ENCODE results near the gene NUDT14. TPM values are rescaled to one million over a fixed set of nuclear protein-coding genes. Genes with fewer than 3 reads are reported as not detected.

The NUDT14 gene
- total RNA-seq, 1 experiment from 2014 or later, result 26.1 TPM

DNA sequence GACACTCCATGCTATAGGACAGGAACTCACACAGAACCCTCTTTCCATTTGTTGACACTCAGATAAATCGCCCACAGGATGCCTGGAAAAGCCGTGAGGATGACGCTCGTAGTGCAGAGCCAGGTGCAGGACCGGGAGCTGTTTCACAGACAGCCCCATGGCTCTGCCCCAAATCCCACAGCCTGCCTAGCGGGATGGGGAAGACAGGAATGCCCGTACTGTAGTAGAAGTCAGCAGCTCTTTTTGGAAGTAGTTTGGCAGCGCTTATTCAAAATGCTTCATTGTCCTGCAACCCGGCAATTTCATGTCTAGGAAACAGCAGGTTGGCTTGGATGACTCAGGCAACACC, 54.2 kb downstream of the NUDT14 start:
- intact Hi-C loops (cut with micrococcal nuclease), result no loop called here

DNA sequence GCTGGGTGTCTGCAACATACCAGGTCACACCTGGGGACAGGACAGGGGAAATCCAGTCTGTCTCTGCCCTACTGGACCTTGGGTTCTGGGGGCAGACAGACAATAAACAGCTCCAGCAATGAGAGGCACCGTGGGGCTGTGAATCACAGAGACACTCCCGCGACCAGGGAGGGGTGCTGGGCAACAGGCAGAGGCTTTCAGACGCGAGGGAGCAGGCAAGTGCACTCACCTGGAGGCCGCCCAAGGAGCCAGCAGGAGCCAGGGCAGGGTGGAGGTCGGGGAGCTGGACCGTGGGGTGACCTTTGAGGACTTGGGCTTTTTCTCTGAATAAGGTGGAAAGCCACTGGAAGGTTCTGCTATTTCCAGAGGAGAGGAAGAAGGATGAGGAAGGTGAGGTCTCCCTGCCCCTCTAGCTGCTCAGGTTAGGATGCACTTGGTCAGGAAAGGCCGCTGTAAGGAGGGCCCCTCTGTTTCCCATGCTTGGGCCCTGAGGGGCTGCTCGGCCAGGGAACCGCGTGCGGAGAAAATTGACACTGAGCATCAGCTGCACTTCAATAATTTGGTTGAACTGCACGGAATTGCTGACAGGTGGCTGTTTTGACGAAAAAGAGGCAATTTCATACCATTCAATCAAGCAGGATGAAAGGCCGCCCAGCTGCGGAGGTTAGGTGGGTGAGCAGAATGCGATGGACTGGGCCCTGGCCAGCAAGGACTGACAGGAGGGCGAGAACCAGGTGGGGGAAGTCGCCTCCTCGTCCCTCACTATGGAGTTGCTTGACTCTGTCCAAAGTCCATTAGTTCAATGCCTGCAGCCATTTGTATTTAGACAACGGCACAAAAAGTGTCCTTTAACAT, 54.8 kb downstream of the NUDT14 start:
- no TSS peak for BruUV-seq (replicated peaks)
- H3K4me3 Mint-ChIP-seq (ENCODE audit: unreplicated experiment), result no peak overlapping the region
- H3K9me3 Mint-ChIP-seq (ENCODE audit: unreplicated experiment), result peaks cover 11% of the 10 kb centered on the region
- peaks cover 5% of the 10 kb centered on the region for H3K36me3 Mint-ChIP-seq (ENCODE audit: insufficient read depth, unreplicated experiment)
- H3K27ac Mint-ChIP-seq (ENCODE audit: low read depth, unreplicated experiment), result no peak overlapping the region
- H3K27me3 Mint-ChIP-seq (ENCODE audit: insufficient read depth, unreplicated experiment), result peaks cover 75% of the 10 kb centered on the region
- no peak for DNase-seq (ENCODE audit: unreplicated experiment)
- no peaks in the 10 kb centered on the region for H3K4me1 Mint-ChIP-seq (ENCODE audit: insufficient read depth, unreplicated experiment)
- TF ChIP-seq, protein P1, sequence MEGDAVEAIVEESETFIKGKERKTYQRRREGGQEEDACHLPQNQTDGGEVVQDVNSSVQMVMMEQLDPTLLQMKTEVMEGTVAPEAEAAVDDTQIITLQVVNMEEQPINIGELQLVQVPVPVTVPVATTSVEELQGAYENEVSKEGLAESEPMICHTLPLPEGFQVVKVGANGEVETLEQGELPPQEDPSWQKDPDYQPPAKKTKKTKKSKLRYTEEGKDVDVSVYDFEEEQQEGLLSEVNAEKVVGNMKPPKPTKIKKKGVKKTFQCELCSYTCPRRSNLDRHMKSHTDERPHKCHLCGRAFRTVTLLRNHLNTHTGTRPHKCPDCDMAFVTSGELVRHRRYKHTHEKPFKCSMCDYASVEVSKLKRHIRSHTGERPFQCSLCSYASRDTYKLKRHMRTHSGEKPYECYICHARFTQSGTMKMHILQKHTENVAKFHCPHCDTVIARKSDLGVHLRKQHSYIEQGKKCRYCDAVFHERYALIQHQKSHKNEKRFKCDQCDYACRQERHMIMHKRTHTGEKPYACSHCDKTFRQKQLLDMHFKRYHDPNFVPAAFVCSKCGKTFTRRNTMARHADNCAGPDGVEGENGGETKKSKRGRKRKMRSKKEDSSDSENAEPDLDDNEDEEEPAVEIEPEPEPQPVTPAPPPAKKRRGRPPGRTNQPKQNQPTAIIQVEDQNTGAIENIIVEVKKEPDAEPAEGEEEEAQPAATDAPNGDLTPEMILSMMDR (IDR thresholded peaks at IDR 0.05; ENCODE audit: unreplicated experiment), result no peak
- CTCF ChIA-PET, result interaction anchor here (0.6 to 0.7 kb wide), 2 partner anchors 32 to 36 kb away, joined by 3 to 4 read pairs; no protein-coding TSS in a partner anchor
- POLR2A ChIA-PET, result interaction anchor here (1.1 to 1.4 kb wide), 2 partner anchors 18 to 39 kb away, joined by 3 to 4 read pairs; no protein-coding TSS in a partner anchor
- intact Hi-C loops (cut with micrococcal nuclease), result no loop called here

More for the DNA sequence above, 54.2 kb downstream of the NUDT14 start:
- no peak overlapping the region for H3K4me3 Mint-ChIP-seq (ENCODE audit: unreplicated experiment)
- no peak for DNase-seq (ENCODE audit: unreplicated experiment)
- TF ChIP-seq, protein P1 (IDR thresholded peaks at IDR 0.05; ENCODE audit: unreplicated experiment), result no peak
- H3K36me3 Mint-ChIP-seq (ENCODE audit: insufficient read depth, unreplicated experiment), result peaks cover 5% of the 10 kb centered on the region
- no peaks in the 10 kb centered on the region for H3K4me1 Mint-ChIP-seq (ENCODE audit: insufficient read depth, unreplicated experiment)
- H3K27me3 Mint-ChIP-seq (ENCODE audit: insufficient read depth, unreplicated experiment), result peaks cover 73% of the 10 kb centered on the region
- no peak overlapping the region for H3K27ac Mint-ChIP-seq (ENCODE audit: low read depth, unreplicated experiment)
- BruUV-seq (replicated peaks), result no TSS peak
- ChIA-PET CTCF (interaction anchor here (0.6 to 0.7 kb wide), 3 partner anchors 8 to 36 kb away, joined by 3 to 5 read pairs (median 4); no protein-coding TSS in a partner anchor), POLR2A (interaction anchor here (0.7 to 1.4 kb wide), 3 partner anchors 19 to 40 kb away, joined by 3 to 4 read pairs (median 4); no protein-coding TSS in a partner anchor)
- peaks cover 10% of the 10 kb centered on the region for H3K9me3 Mint-ChIP-seq (ENCODE audit: unreplicated experiment)

DNA sequence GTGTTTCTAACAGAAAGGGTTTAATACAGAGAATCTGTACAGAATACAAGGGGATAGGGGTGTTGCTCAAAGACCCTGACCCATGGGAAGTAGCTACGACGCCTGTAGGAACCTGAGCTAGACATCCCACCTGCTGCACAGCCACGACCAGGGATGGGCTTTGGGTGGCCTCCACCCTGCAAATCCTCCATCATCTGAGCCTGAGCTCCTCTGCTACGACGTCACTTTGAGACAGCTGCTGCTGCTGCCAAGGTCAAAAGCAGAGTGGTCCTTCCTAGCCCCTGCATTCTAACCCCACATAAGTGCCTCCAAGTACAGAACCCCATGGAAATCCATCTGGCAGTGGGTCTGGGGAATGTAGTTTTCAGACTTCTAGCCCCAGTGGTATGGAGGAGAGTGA, 56.3 kb downstream of the NUDT14 start:
- peaks cover 5% of the 10 kb centered on the region for H3K36me3 Mint-ChIP-seq (ENCODE audit: insufficient read depth, unreplicated experiment)
- no peak overlapping the region for H3K4me3 Mint-ChIP-seq (ENCODE audit: unreplicated experiment)
- POLR2A ChIA-PET, result interaction anchor here (0.6 kb wide), 1 partner anchor 159 kb away, joined by 4 read pairs; no protein-coding TSS in a partner anchor
- BruUV-seq (replicated peaks), result no TSS peak
- DNase-seq (ENCODE audit: unreplicated experiment), result no peak
- intact Hi-C loops (cut with micrococcal nuclease), result no loop called here
- H3K27me3 Mint-ChIP-seq (ENCODE audit: insufficient read depth, unreplicated experiment), result peaks cover 75% of the 10 kb centered on the region
- peaks cover 11% of the 10 kb centered on the region for H3K9me3 Mint-ChIP-seq (ENCODE audit: unreplicated experiment)
- TF ChIP-seq, protein P1 (IDR thresholded peaks at IDR 0.05; ENCODE audit: unreplicated experiment), result no peak
- H3K27ac Mint-ChIP-seq (ENCODE audit: low read depth, unreplicated experiment), result no peak overlapping the region
- no peaks in the 10 kb centered on the region for H3K4me1 Mint-ChIP-seq (ENCODE audit: insufficient read depth, unreplicated experiment)
- CTCF ChIA-PET, result no interaction called here

DNA sequence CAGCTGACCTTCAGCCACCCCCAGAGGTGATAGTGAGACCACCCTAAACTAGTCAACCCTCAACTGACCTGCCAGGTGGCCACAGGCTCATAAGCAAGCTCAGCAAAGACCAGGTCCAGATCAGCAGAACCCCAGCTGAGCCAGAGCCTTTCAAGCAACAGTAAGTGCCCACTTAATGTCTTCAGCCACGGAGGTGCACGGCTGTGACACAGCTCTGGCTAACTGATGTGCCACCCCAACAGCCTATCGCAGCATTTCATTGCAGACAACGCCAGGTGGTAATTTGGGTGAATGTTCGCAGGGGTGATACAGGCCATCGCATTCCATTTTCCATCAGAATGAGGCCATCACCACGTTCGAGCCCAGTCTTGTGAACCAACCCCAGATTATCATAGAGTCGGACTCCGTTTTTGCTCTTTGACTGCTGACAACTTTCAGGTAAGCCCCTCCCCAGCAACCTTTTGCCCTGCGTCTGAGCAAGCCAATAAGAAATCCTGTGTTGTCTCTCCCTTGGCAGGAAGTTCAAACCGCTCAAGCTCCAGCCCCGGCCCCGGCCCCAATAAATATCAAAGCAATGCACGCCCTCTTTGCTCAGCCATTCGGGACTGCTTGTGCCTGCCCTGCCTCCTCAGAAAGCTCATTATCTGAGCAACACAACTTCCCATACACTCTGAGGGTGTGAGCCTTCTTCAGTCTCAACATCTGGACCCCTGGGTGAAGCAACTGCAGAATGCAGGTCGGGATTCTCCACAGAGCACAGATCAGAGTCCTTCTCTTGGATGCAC, 56.9 kb downstream of the NUDT14 start:
- no peaks in the 10 kb centered on the region for H3K36me3 Mint-ChIP-seq (ENCODE audit: insufficient read depth, unreplicated experiment)
- DNase-seq (ENCODE audit: unreplicated experiment), result no peak
- peaks cover 11% of the 10 kb centered on the region for H3K9me3 Mint-ChIP-seq (ENCODE audit: unreplicated experiment)
- no TSS peak for BruUV-seq (replicated peaks)
- no peaks in the 10 kb centered on the region for H3K4me1 Mint-ChIP-seq (ENCODE audit: insufficient read depth, unreplicated experiment)
- H3K4me3 Mint-ChIP-seq (ENCODE audit: unreplicated experiment), result no peak overlapping the region
- TF ChIP-seq, protein P1 (IDR thresholded peaks at IDR 0.05; ENCODE audit: unreplicated experiment), result no peak
- intact Hi-C loops (cut with micrococcal nuclease), result no loop called here
- H3K27me3 Mint-ChIP-seq (ENCODE audit: insufficient read depth, unreplicated experiment), result peaks cover 68% of the 10 kb centered on the region
- no peak overlapping the region for H3K27ac Mint-ChIP-seq (ENCODE audit: low read depth, unreplicated experiment)
- ChIA-PET CTCF (interaction anchor here (0.5 kb wide), 1 partner anchor 27 kb away, joined by 3 read pairs; no protein-coding TSS in a partner anchor), POLR2A (interaction anchor here (0.6 to 1.6 kb wide), 2 partner anchors 30 to 159 kb away, joined by 3 to 4 read pairs; no protein-coding TSS in a partner anchor)
